NCI-H82 treated with DMSO at 0.1 percent for 48 hours (cell line): ENCODE results near the gene ARRB1.

Source experiments
- DNase-seq: peaks from one replicate; lab custom pipeline; 2025; ENCODE audit not compliant: unreplicated experiment; lab: John Stamatoyannopoulos, UW

The ARRB1 gene

DNA sequence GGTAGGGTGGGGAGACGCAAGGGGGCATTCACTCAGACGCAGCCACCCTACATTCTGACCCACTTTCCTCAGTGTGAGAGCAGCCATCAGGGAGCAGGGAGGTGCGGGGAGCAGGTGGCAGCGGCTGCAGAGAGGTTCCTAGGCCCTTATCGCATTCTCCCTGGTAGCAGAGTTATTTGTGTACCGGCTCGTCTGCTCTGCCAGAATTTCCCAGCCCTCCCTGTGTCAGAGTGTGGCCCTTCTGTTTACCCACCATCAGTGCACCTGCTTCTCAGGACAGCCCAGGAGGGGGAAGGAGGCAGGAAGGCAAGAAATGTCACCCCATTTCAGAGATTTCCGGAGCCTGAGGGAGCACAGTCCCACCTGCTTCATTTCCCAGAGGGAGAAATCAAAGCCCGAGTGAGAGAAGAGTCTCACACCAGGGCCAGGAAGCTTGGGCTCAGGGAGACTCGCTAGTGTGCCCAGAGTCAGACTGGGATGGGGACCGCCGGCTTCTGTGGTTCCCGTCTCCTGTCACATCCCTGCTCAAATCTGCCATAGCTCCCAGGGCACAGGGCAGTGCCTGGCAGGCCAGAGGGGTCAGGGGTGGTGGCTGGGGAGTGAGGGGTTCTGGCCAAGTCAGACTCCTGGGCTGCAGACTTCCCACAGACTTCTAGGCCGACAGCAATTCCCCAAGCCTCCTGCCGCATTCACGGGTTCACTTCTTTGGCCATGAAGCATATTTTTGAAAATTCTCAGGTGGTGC lies 49.7 kb downstream of the ARRB1 start:
- DNase-seq, result no peak

DNA sequence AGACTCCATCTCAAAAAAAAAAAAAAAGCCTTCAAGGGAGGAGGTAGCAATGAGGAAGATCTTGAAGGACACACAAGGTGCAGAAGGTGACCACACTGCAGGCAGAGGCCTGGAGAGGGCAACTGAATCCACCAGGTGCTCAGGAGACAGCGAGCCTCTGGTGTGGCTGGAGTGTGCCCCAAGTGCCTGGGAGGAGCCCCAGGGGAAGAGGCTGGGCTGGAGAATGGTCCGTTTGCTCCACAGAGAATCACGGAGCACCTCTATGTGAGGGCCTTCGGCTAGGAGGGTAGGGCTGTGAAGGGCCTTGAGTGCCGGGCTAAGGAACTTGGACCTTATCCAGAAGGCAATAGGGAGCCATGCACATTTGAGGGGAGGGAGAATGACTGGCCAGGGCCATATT lies 50.3 kb downstream of the ARRB1 start:
- DNase-seq, result no peak

DNA sequence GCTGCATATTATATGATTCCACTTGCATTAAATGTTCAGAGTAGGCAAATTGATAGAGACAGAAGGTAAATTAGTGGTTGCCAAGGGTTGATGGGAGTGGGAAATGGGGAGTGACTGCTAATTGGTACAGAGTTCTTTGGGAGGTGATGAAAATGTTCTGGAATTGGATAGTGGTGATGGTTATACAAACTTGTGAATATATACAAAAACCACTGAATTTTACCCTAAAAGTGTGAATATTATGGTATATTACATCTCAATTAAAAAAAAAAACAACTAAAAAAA lies 52.5 kb downstream of the ARRB1 start:
- DNase-seq, result no peak

DNA sequence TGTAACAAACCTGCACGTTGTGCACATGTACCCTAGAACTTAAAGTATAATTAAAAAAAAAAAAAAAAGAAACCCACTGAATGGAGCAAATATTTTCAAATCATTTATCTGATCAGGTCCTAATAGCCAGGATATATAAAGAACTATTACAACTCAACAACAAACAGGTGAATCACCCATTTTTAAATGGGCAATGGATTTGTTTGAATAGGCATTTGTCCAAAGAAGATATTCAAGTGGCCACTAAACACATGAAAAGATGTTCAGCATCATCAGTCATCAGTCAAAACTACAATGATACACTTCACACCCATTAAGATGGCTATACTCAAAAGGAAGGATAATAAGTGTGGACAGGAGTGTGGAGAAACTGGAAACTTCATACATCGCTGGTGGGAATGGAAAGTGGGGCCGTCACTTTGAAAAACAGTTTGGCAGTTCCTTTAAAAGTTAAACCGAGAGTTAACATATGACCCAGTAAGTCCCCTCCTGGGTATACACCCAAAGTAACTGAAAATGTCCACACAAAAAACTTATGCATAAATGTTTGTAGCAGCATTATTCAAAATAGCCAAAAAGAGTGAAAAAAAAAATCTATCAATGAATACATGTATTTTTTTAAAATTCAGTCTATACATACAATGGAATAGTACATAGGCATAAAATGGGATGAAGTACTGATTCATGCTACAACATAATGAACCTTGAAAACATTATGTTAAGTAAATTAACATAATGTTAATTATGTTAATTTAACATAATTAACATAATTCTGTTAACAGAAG lies 53.1 kb downstream of the ARRB1 start:
- DNase-seq, result no peak

DNA sequence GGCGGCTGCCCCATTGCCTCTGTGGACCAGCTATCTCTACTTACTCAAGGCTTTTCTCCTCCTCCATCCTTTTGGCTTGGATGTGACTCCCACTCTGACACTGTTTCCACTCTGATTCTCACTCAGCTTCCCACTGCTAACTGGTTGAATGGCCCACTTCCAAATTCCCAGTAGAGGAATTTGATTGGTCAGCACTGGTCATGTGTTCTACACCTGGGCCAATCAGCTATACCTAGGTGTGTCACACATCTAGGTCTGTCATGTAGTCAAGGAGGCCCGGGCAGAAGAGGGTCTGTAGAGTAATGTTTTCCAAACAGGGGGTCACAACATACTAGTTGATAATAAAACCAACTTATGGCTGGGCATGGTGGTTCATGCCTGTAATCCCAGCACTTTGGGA lies 57.6 kb downstream of the ARRB1 start:
- DNase-seq, result no peak

GRCh38 chr11:75292943-75293342 lies 58.5 kb downstream of the ARRB1 start:
- DNase-seq, result no peak

DNA sequence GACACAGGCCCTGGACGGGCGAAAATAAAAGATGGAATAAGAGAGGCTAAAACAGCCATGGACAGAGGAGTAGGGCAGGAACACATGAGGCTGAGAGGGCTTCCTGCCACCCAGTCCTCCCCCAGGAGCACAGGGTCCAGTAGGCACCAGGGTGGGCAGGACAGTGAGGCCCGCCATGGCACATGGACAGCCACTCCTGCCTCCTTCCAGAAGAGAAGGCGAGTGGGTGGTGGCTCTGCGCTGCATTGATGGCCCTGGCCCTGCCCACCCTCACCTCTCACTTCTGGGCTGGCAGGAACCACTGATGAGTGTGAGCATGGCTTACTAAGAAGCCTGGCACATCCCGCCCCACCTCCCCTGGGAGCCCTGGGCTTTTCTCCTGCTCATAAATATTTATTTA lies 59.7 kb downstream of the ARRB1 start:
- no peak for DNase-seq

DNA sequence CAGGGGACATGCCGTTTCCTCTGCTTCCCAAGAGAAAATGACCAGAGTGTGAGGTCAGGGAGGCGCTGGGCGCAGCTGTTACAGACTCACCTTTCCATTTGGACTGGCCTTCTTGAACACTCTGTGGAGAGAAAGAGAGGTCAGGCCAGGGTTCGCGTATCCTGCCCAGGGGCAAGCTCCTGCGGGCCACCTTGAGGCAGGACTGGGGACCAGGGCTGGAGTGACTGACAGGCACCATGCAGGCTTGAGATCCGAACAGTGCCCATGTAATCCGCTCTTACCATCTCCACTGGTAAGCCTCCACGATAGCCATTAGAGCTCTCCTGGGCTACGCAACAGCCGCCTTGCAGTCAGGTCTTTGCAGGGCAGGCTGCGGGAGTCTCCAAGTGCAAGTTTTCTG lies 61.5 kb downstream of the ARRB1 start:
- DNase-seq, result no peak

- no peak for DNase-seq
These were observed 62.0 kb downstream of the ARRB1 start for GRCh38 chr11:75289511-75289760.

DNA sequence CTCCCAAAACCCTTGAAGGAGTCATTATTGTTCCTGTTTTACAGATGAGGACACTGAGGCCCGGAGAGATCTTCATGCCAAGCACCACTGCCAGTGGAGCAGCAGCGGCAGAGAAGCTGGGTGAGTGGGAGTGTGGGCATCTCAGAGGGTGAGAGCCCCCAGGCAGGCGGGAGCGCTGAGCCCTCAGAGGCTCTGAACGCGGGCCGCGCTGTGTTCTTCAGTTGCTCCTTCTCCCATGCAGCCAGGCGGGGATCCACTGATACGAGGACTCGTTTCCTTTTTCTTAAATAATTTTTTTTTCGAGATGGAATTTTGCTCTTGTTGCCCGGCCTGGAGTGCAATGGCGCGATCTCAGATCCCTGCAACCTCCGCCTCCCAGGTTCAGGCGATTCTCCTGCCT lies 63.9 kb downstream of the ARRB1 start:
- DNase-seq, result no peak

DNA sequence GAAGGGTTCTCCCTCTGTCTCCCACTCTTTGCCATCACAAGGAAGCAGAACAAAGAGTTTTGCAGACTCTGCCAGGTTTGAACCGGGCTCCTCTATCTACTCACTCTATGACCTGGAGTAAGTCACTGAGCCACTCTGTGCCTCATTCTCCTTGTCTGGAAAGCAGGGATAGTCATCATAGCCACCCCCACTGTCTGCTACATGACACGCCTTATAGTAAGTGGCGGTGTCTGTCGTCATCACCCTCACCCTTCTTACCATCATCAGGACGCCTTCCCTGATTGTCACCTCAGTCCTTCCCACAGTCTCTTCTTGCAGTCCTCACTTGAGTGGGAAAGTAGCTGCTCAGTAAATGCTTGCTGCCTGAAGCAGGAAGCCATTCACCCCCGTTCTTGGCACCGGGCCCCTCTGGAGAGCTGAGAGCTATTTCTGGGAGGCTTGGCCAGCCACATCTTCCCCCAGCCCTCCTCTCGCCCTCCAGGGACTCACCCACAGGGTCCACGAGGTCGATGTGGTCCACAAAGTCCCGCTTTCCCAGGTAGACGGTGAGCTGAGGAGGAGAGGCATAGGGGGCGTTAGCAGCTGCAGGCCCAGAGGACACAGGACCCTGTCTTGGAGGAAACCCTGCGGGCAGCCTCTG lies 64.5 kb downstream of the ARRB1 start:
- no peak for DNase-seq

DNA sequence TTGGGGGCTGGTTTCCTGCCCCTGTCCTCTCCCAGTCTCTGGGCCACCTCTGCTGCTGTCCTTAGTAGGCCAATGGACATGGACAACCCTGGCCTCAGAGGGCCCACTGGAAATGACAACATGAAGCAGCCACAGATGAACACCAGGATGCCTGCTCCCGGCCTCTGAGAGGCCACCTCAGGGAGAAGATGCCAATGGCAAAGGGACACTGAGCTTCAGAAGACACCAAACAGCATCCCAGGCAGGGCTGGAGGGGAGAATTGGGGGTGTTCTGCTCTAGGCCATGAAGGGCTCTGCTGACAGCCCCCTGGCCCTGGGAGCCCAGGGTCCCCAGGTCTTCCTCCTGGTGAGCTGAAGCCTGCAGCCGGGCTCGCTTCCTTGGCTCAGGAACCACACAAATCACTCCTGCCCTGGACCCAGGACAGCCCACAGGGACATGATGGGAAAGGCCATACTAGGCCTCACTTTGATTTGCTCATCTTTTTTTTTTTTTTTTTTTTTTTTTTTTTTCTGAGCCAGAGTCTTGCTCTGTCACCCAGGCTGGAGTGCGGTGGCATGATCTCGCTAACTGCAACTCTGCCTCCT lies 65.6 kb downstream of the ARRB1 start:
- no peak for DNase-seq

GRCh38 chr11:75283391-75283931 lies 68.0 kb downstream of the ARRB1 start:
- no peak for DNase-seq

DNA sequence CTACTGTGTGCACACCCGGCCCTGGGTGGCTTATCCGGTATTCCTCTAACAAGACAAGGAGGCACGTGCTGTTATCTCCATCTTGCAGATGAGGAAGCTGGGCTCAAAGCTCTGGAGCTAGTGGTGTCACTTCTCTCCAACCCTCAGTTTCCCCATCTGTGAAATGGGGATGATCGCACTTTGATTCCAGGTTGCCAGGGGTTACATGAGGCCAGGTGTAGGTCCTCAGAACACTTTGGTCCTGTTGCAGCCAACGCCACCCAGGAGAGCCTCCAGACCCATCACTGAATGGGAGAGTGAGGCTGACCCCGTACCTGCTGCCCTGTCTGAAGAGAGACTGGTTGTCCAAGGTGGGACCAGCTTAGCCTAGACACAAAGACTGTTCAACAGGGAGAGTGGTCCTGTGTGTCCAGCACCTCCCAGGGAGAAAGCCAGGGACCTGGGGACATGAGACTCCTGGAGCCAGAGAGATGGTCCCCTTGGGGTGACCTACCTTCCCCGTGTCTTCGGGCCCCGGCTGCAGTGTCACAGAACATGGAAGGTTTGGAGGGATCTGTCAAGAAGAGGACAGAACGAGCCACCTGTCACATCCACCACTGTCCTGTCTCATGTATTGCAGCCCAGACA lies 69.9 kb downstream of the ARRB1 start:
- no peak for DNase-seq

- no peak for DNase-seq
These were observed 70.5 kb downstream of the ARRB1 start for GRCh38 chr11:75280770-75281468.

GRCh38 chr11:75280227-75280701 lies 71.2 kb downstream of the ARRB1 start:
- no peak for DNase-seq

DNA sequence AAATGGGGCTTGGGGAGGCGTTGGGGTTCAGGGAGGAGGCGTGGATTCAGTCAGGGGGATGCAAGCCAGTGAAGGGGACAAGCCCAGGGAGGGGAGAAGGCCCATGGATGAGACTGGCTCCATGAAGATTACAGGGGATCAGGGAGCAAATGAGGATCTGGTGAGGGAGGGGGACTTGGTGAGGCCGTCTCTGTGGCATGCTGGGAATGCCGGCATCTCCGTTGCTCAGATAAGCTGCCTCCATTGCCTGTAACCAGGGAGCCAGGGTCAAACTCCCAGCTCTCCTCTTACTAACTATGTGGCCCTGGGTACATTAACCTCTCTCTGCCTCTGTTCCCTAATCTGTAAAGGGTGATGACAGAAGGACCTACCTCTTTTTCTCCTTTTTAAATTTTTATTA lies 72.2 kb downstream of the ARRB1 start:
- no peak for DNase-seq

DNA sequence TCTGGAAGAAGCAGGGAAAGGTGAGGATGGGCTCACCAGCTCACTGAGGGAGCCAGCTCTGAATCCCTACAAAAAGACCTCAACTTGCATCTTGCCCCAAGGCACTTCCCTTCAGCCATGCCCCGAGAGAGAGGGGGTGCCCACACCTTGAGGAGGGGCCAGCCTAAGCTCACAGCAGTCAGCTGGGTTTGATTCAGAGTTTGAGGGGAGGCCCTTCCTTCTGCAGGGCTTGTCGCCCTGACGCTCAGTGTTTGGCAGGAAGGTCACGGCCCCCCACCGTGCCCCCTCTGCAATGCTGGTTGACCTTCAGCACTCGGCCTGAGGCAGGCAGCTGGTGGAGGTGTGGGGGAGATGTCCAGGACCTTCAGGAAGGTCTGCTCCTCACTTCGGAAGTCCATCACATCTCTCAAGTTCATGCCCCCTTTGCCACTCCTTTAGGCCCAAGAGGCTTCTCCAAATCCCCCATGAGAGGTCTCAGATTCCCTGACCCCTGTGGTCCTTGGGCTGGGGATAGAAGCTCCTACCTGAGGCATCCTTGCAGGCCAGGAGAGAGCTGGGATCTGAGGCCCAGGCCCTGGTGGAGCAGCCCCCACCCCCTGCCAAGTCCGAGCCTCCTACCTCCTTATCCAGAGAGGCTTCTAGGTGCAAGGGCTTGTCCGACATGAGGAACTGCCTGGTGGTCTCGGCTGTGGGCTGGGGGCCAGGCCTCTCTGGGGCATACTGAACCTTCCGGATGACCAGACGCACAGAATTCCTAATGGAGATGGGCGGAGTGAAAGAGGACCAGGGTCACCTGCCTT lies 73.3 kb downstream of the ARRB1 start:
- DNase-seq, result no peak

DNA sequence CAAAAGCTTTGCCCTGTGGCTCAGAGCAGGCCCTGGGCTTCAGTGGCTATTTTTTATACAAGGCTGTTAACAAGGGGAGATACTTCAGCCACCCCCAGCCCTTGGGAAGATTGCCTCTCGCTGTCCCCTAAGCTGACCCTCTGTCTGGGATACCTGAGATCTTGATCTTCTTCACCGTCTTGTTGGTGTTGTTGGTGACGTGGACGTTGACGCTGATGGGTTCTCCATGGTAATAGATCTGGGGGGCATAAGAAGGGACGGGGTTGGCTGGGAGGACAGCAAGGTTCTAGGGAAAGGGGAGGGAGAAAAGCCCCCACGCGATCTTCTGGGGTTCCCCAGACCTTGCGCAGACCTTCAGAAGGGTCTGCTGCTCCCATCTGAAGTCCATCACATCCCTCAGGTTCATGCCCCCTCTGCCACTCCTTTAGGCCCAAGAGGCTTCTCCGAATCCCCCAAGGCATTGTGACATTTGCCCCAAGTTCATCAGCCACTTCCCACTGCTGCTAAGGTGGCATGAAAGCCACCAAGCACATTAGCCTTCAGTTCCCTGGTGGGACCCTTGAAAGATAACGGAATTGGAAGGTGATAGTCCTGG lies 74.2 kb downstream of the ARRB1 start:
- no peak for DNase-seq

GRCh38 chr11:75276686-75277085 lies 74.8 kb downstream of the ARRB1 start:
- DNase-seq, result no peak
